Gastrocnemius medialis (tissue), 4 donors: ENCODE results near the gene KRT2.

Source experiments
- POLR2A ChIP-seq, 2 donors: fragments of 450-650 bp; IDR thresholded peaks; one replicate each; pipeline ENCODE4 v1.6.1; 2017; ENCODE audit warnings: antibody characterized with exemption in 2 of 2, mild to moderate bottlenecking in 2 of 2, moderate library complexity in 2 of 2
- TF ChIP-seq, protein P1 (sequence below), 5 experiments: fragments of 450-650 bp in 3 of 5; fragments of 200-600 bp in 2 of 5; sonication (generic) in 2 of 5; IDR thresholded peaks in 4 of 5; conservative IDR thresholded peaks in 1 of 5; 1 replicate in 4 of 5; 2 replicates in 1 of 5; pipeline ENCODE4 v1.5.1; 2016 to 2019; ENCODE audit warnings: antibody characterized with exemption in 5 of 5, mild to moderate bottlenecking in 3 of 5, moderate library complexity in 3 of 5

DNA sequence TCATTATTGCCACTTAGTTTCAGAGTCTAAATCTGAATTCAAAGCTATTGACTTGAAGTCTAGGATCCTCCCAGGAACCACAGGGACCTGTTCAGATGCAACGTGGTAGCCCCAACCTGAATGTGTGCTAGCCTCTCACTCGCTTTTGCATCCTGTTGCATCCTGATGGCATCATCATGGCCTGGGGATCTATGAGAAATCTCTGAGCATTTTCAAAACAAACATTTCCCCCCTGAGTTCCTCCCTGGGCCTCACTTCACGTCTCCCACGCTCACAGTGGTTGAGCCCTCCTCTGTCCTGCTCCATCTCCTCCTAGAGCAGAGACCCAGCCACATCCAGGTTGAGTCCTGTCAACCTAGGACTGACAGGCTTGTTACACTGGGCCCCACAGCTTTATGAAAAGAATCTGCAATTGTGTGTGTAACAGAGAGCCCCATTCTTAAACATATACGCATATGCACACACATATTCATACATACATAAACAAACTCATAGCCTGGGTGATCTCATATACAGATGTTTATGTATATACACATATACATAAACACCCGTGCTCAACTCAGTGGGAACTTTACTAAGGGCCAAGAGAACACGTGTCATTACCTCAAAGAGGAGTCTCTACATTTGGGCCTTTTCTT lies 45.3 kb downstream of the KRT2 start:
- TF ChIP-seq, protein P1, sequence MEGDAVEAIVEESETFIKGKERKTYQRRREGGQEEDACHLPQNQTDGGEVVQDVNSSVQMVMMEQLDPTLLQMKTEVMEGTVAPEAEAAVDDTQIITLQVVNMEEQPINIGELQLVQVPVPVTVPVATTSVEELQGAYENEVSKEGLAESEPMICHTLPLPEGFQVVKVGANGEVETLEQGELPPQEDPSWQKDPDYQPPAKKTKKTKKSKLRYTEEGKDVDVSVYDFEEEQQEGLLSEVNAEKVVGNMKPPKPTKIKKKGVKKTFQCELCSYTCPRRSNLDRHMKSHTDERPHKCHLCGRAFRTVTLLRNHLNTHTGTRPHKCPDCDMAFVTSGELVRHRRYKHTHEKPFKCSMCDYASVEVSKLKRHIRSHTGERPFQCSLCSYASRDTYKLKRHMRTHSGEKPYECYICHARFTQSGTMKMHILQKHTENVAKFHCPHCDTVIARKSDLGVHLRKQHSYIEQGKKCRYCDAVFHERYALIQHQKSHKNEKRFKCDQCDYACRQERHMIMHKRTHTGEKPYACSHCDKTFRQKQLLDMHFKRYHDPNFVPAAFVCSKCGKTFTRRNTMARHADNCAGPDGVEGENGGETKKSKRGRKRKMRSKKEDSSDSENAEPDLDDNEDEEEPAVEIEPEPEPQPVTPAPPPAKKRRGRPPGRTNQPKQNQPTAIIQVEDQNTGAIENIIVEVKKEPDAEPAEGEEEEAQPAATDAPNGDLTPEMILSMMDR (IDR thresholded peaks at IDR 0.05 in 4 of 5, conservative IDR thresholded peaks at IDR 0.05 in 1 of 5): no peak
- no peak for TF ChIP-seq POLR2A (IDR thresholded peaks at IDR 0.05)
